ENCODE data around the gene MED26.

DNA sequence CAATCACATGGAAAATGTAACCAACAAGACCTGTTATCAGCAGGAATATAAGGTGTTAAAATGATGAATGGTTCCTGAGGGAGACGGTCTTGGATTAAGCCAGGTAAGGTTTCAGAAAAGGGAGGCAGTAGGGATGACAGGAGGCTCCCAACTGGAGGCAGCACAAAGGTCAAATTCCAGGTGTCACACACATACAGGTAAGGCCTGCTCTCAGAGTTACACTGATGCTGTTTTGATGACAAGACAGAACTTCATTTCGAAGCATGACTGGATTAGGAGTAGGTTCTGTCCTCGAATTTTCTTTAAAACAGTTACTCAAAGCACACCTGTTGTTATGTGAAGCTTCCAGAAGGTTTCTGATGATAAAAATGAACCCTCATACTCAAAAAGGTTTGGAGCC, 7.4 kb downstream of the MED26 start:
- no peak for TF ChIP-seq CTCF (IDR thresholded peaks at IDR 0.05)
- no peak for TF ChIP-seq POLR2A (IDR thresholded peaks at IDR 0.05)
- no peak for TF ChIP-seq POLR2AphosphoS5 (IDR thresholded peaks at IDR 0.05; ENCODE audit: insufficient read depth in 1 of 2, low read depth in 1 of 2)

All from vagina (tissue), 2 donors.